Adrenal gland (tissue), 12 donors: ENCODE measurements around the gene MED23. TPM values are rescaled to one million over a fixed set of nuclear protein-coding genes. Genes with fewer than 3 reads are reported as not detected.

Experiments
- DNase-seq, 7 donors: peaks; one replicate each; pipeline ENCODE4 v3.0.0-alpha.2; 2019 to 2020
- H3K27ac ChIP-seq, 5 donors: fragments of 200-600 bp; sonication (generic) in 4 of 5; 1 replicate in 3 of 5; 2 replicates in 2 of 5; pipeline versions ENCODE4 v1.5.1 to v1.8.0; 2016 to 2020; ENCODE audit warnings: mild to moderate bottlenecking in 1 of 5
- H3K27me3 ChIP-seq: fragments of 200-600 bp; 2 replicates; pipeline ENCODE4 v1.8.0; 2021
- H3K36me3 ChIP-seq, 2 donors: fragments of 200-600 bp; replicated peaks in 1 of 2; 1 replicate in 1 of 2; 2 replicates in 1 of 2; pipeline versions ENCODE4 v1.5.1 to v1.8.0; 2018 to 2022
- H3K4me1 ChIP-seq, 2 donors: fragments of 200-600 bp; replicated peaks in 1 of 2; 1 replicate in 1 of 2; 2 replicates in 1 of 2; pipeline versions ENCODE4 v1.5.1 to v1.8.0; 2018 to 2021
- H3K4me3 ChIP-seq, 4 donors: fragments of 200-600 bp; sonication (generic) in 3 of 4; one replicate each; pipeline ENCODE4 v1.5.1; 2016 to 2018
- H3K9me3 ChIP-seq, 3 donors: fragments of 200-600 bp; sonication (generic) in 1 of 3; replicated peaks in 1 of 3; 1 replicate in 2 of 3; 2 replicates in 1 of 3; pipeline versions ENCODE4 v1.5.1 to v1.8.0; 2016 to 2021
- POLR2A ChIP-seq, 2 donors: fragments of 450-650 bp; IDR thresholded peaks; one replicate each; pipeline ENCODE4 v1.6.1; 2017; ENCODE audit warnings: antibody characterized with exemption in 2 of 2, mild to moderate bottlenecking in 2 of 2, moderate library complexity in 1 of 2
- WGBS, 4 donors: extraction: QIAGEN DNeasy Blood & Tissue Kit in 2 of 4; methylation state at CpG; one replicate each; pipeline versions ENCODE4 v1.1.5 to v1.1.7; 2013 to 2017; 5-methylcytosine and 5-hydroxymethylcytosine counted together
- intact Hi-C, 2 donors: fragments of 100-400 bp; cut with DNase I; formaldehyde crosslinking; loops; one replicate each; pipeline versions ENCODE4 v1.14.1 to v1.15.0; 2022 to 2023
- polyA plus RNA-seq, 3 donors: library from polyadenylated mRNA; stranded (reverse); fragments of 200-250 nt in 2 of 3; fragments of 350-450 nt in 1 of 3; fragmentation: Illumina TruSeq in 1 of 3; extraction: RNeasy Lipid Tissue Mini Kit (QIAGEN cat#74804) in 1 of 3; gene quantifications; one replicate each; pipeline ENCODE4 v1.2.3, GENCODE V29; 2013 to 2014
- small RNA-seq, 2 donors: library from RNA; depleted of rRNA; stranded (forward); fragments of <200 nt; gene quantifications; one replicate each; pipeline ENCODE3, GENCODE V24; 2016
- total RNA-seq, 9 donors: library from RNA; depleted of rRNA in 4 of 9; stranded (reverse); fragments of >200 nt in 4 of 9; fragments of 120-200 nt in 1 of 9; fragmentation: NEBNext Ultra II Directional in 1 of 9; extraction: Animal tissue kit (Norgen Biotek cat#: 25700) in 1 of 9; gene quantifications; one replicate each; pipeline versions ENCODE4 v1.1.0 to v1.2.4, GENCODE V29; 2013 to 2023
- TF ChIP-seq, protein P1 (sequence below), 6 experiments: fragments of 450-650 bp in 4 of 6; fragments of 200-600 bp in 2 of 6; sonication (generic) in 1 of 6; IDR thresholded peaks; 1 replicate in 5 of 6; 2 replicates in 1 of 6; pipeline versions ENCODE4 v1.5.1 to v1.8.0; 2016 to 2021; ENCODE audit warnings: antibody characterized with exemption in 6 of 6, mild to moderate bottlenecking in 2 of 6, moderate library complexity in 1 of 6
- donor health status: healthy with polysubstance abuse.
- donor health status: Bipolar disorder and iron deficiency.
- donor health status: DM: yes; HTN: yes; CAD: no.
- donor health status: DM: no; HTN: no; CAD: no.
- donor health status: DM: no; HTN: no; CAD: no.
- donor health status: DM: yes; HTN: yes; CAD: no.

MED23 gene
- total and polyA plus RNA-seq, 12 donors = 16.9 to 46.1 (median 27.8) TPM

- TF ChIP-seq, protein P1, sequence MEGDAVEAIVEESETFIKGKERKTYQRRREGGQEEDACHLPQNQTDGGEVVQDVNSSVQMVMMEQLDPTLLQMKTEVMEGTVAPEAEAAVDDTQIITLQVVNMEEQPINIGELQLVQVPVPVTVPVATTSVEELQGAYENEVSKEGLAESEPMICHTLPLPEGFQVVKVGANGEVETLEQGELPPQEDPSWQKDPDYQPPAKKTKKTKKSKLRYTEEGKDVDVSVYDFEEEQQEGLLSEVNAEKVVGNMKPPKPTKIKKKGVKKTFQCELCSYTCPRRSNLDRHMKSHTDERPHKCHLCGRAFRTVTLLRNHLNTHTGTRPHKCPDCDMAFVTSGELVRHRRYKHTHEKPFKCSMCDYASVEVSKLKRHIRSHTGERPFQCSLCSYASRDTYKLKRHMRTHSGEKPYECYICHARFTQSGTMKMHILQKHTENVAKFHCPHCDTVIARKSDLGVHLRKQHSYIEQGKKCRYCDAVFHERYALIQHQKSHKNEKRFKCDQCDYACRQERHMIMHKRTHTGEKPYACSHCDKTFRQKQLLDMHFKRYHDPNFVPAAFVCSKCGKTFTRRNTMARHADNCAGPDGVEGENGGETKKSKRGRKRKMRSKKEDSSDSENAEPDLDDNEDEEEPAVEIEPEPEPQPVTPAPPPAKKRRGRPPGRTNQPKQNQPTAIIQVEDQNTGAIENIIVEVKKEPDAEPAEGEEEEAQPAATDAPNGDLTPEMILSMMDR (IDR thresholded peaks at IDR 0.05) = no peak
- TF ChIP-seq POLR2A (IDR thresholded peaks at IDR 0.05) = no peak
- no peaks in the 10 kb centered on the region for H3K4me1 ChIP-seq
- WGBS, 4 donors = 93 to 96% (median 94%) methylated on average over 24 to 25 of the region's 25 CpGs
- no peak overlapping the region for H3K4me3 ChIP-seq
- no peaks in the 10 kb centered on the region for H3K9me3 ChIP-seq
- no peaks in the 10 kb centered on the region for H3K36me3 ChIP-seq
- intact Hi-C loops = no loop called here
- DNase-seq = no peak
- H3K27me3 ChIP-seq = no peaks in the 10 kb centered on the region
- H3K27ac ChIP-seq = no peak overlapping the region
Observed at GRCh38 chr6:131524695-131525336, 103.2 kb downstream of the MED23 start.

DNA sequence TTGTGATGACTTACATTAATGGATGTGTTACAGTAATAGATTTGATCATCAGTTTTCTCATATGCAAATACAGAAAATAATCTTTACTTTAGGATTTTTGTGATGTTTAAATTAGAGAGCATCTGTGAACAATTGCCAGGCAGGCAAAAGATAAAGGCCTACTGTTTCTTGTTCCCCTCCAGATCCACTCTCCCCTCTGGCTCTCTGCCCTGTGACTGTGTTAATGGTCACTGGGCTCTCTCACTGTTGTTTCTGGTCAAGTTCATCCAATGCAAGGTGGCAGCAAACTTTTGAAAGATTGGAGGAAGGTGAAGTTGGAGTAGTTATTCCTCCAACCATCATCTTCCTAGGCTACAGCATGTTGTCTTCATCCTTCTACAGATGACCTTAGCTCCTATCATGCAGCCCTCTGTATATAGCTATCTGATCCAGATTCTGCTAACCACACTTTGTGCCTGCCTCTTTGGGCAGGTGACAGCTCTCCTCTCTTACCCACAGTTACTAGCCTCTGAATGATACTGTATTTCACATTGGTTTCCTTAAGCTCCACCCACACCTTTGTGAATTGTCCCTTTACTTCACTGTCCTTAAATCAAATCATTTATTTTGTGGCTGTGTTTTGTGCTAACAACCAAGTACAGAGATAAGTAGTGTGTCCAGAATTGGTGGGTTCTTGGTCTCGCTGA lies 103.9 kb downstream of the MED23 start:
- Histone ChIP-seq H3K36me3 (no peaks in the 10 kb centered on the region), H3K27ac (no peak overlapping the region), H3K4me3 (no peak overlapping the region), H3K4me1 (no peaks in the 10 kb centered on the region), H3K27me3 (no peaks in the 10 kb centered on the region), H3K9me3 (no peaks in the 10 kb centered on the region)
- no peak for TF ChIP-seq POLR2A (IDR thresholded peaks at IDR 0.05)
- TF ChIP-seq, protein P1 (IDR thresholded peaks at IDR 0.05) = no peak
- no peak for DNase-seq
- intact Hi-C loops = no loop called here
- WGBS, 4 donors = 90 to 100% (median 97%) methylated on average over 1 of the region's 1 CpG

Small RNAs within 50 kb of the gene (small RNA-seq; reads per million reads assigned to genes)
- gene RNU4-18P = 0 reads per million in 2 donors

Other genes with a start within 250 kb of the MED23 start
- under 1 TPM in 5 of 9 donors, not detected in 4; 0.28 to 0.68 (median 0.39) TPM for gene ARG1, start 55.0 kb downstream of the MED23 start, total RNA-seq
- under 1 TPM; 0.20 to 0.64 (median 0.48) TPM for gene ARG1, start 55.0 kb downstream of the MED23 start, polyA plus RNA-seq
- 10 to 100 TPM in 6 of 9 donors, 1 to 10 TPM in 3; 6.3 to 69.7 (median 12.2) TPM for gene ENPP3, start 9.1 kb upstream of the MED23 start, total RNA-seq
- 10 to 100 TPM in 1 of 3 donors, 1 to 10 TPM in 2; 4.9 to 17.8 (median 5.9) TPM for gene ENPP3, start 9.1 kb upstream of the MED23 start, polyA plus RNA-seq
- gene OR2A4, start 73.2 kb upstream of the MED23 start, total RNA-seq = under 1 TPM in 1 of 9 donors, not detected in 8; 0.06 TPM
- gene OR2A4, start 73.2 kb upstream of the MED23 start, polyA plus RNA-seq = under 1 TPM in 1 of 3 donors, not detected in 2; 0.56 TPM
- not detected for gene CTAGE9, start 82.8 kb upstream of the MED23 start, total RNA-seq
- not detected for gene CTAGE9, start 82.8 kb upstream of the MED23 start, polyA plus RNA-seq
- gene ENPP1, start 179.8 kb upstream of the MED23 start, total RNA-seq = 10 to 100 TPM in 6 of 9 donors, 1 to 10 TPM in 3; 6.8 to 44.7 (median 18.8) TPM
- gene ENPP1, start 179.8 kb upstream of the MED23 start, polyA plus RNA-seq = 1 to 10 TPM; 2.1 to 4.6 (median 4.5) TPM